Left lung (tissue), 10 donors: ENCODE measurements around the gene COL1A1. TPM values are rescaled to one million over a fixed set of nuclear protein-coding genes. Genes with fewer than 3 reads are reported as not detected.

Experiments used
- ATAC-seq: fragments of 200-7000 bp; cut with Tn5 transposase; one replicate; pipeline ENCODE4 v1.9.1; 2020; ENCODE audit warnings: moderate library complexity
- DNase-seq, 4 donors: peaks; one replicate each; pipeline ENCODE4 v3.0.0-alpha.2; 2013 to 2020
- H3K27ac ChIP-seq, 2 donors: fragments of 200-600 bp; sonication (generic) in 1 of 2; one replicate each; pipeline versions ENCODE4 v1.5.0 to v1.8.0; 2020 to 2021
- H3K27me3 ChIP-seq, 2 donors: fragments of 200-600 bp; sonication (generic) in 1 of 2; one replicate each; pipeline versions ENCODE4 v1.5.0 to v1.8.0; 2020 to 2021
- H3K36me3 ChIP-seq, 2 donors: fragments of 200-600 bp; sonication (generic) in 1 of 2; one replicate each; pipeline versions ENCODE4 v1.5.0 to v1.8.0; 2020 to 2021
- H3K4me1 ChIP-seq, 2 donors: fragments of 200-600 bp; one replicate each; pipeline ENCODE4 v1.8.0; 2021
- H3K4me3 ChIP-seq, 2 donors: fragments of 200-600 bp; sonication (generic) in 1 of 2; one replicate each; pipeline versions ENCODE4 v1.5.0 to v1.8.0; 2020 to 2021; ENCODE audit warnings: mild to moderate bottlenecking in 1 of 2
- H3K9me3 ChIP-seq, 2 donors: fragments of 200-600 bp; sonication (generic) in 1 of 2; one replicate each; pipeline versions ENCODE4 v1.5.0 to v1.8.0; 2020 to 2021
- CTCF ChIP-seq, 2 donors: fragments of 200-600 bp; sonication (generic) in 1 of 2; IDR thresholded peaks; one replicate each; pipeline versions ENCODE4 v1.5.0 to v1.8.0; 2021; ENCODE audit warnings: antibody characterized with exemption in 2 of 2
- intact Hi-C, 2 donors: fragments of 100-400 bp; cut with DNase I; formaldehyde crosslinking; loops; one replicate each; pipeline versions ENCODE4 v1.11.2 to v1.14.2; 2022
- polyA plus RNA-seq, 6 donors: library from polyadenylated mRNA; unstranded; fragments of 120-200 nt; gene quantifications; one replicate each; pipeline ENCODE4 v1.2.1, GENCODE V29; 2013; ENCODE audit not compliant: insufficient read length in 6 of 6
- total RNA-seq, 2 donors: library from RNA; stranded (reverse); fragmentation: NEBNext Ultra II Directional; extraction: Animal tissue kit (Norgen Biotek cat#: 25700); gene quantifications; one replicate each; pipeline ENCODE4 v1.2.1, GENCODE V29; 2021
- donor health status: DM: no; HTN: yes; CAD: no.
- donor health status: DM: no; HTN: no; CAD: no.

Gene COL1A1
- total and polyA plus RNA-seq, 8 donors, result 421 to 4,830 (median 675) TPM

GRCh38 chr17:50219939-50220465, 18.6 kb upstream of the COL1A1 start:
- Histone ChIP-seq H3K4me3 (no peak overlapping the region), H3K9me3 (no peaks in the 10 kb centered on the region), H3K4me1 (peaks cover 30 to 42% of the 10 kb centered on the region in 2 donors), H3K27me3 (no peaks in the 10 kb centered on the region), H3K36me3 (no peaks in the 10 kb centered on the region), H3K27ac (peak overlapping the region; percentile 35 to 84)
- DNase-seq, result peak in 1 of 4 donors; percentile 55
- no peak for TF ChIP-seq CTCF (IDR thresholded peaks at IDR 0.05)
- peak; percentile 3 for ATAC-seq
- intact Hi-C loops, result no loop called here

- H3K36me3 ChIP-seq, result no peaks in the 10 kb centered on the region
- intact Hi-C loops, result no loop called here
- H3K9me3 ChIP-seq, result no peaks in the 10 kb centered on the region
- peaks cover 30 to 42% of the 10 kb centered on the region in 2 donors for H3K4me1 ChIP-seq
- H3K27ac ChIP-seq, result peak overlapping the region; percentile 35 to 84
- no peaks in the 10 kb centered on the region for H3K27me3 ChIP-seq
- DNase-seq, result peak in 1 of 4 donors; percentile 46
- H3K4me3 ChIP-seq, result no peak overlapping the region
- no peak for TF ChIP-seq CTCF (IDR thresholded peaks at IDR 0.05)
- peak; percentile 10 for ATAC-seq
Measured at GRCh38 chr17:50219342-50219741, 17.9 kb upstream of the COL1A1 start.

GRCh38 chr17:50218771-50219315, 17.4 kb upstream of the COL1A1 start:
- H3K9me3 ChIP-seq, result no peaks in the 10 kb centered on the region
- H3K36me3 ChIP-seq, result no peaks in the 10 kb centered on the region
- no peaks in the 10 kb centered on the region for H3K27me3 ChIP-seq
- peak overlapping the region; percentile 35 to 84 for H3K27ac ChIP-seq
- no peak for DNase-seq
- peak; percentile 16 for ATAC-seq
- H3K4me1 ChIP-seq, result peaks cover 30 to 42% of the 10 kb centered on the region in 2 donors
- no peak overlapping the region for H3K4me3 ChIP-seq
- TF ChIP-seq CTCF (IDR thresholded peaks at IDR 0.05), result no peak
- intact Hi-C loops, result no loop called here

- intact Hi-C loops, result no loop called here
- no peaks in the 10 kb centered on the region for H3K27me3 ChIP-seq
- peaks cover 30 to 42% of the 10 kb centered on the region in 2 donors for H3K4me1 ChIP-seq
- no peak for TF ChIP-seq CTCF (IDR thresholded peaks at IDR 0.05)
- H3K9me3 ChIP-seq, result no peaks in the 10 kb centered on the region
- ATAC-seq, result no peak
- no peaks in the 10 kb centered on the region for H3K36me3 ChIP-seq
- peak overlapping the region; percentile 35 to 84 for H3K27ac ChIP-seq
- H3K4me3 ChIP-seq, result no peak overlapping the region
- peak in 1 of 4 donors; percentile 65 for DNase-seq
Measured at GRCh38 chr17:50218071-50218759, 16.8 kb upstream of the COL1A1 start.

GRCh38 chr17:50217591-50217990, 16.2 kb upstream of the COL1A1 start:
- Histone ChIP-seq H3K9me3 (no peaks in the 10 kb centered on the region), H3K36me3 (no peaks in the 10 kb centered on the region), H3K4me1 (peaks cover 30 to 39% of the 10 kb centered on the region in 2 donors), H3K27me3 (no peaks in the 10 kb centered on the region), H3K27ac (peak overlapping the region; percentile 35 to 84), H3K4me3 (no peak overlapping the region)
- ATAC-seq (no peak), DNase-seq (no peak)
- TF ChIP-seq CTCF (IDR thresholded peaks at IDR 0.05), result no peak
- intact Hi-C loops, result no loop called here
